B cell (primary cell): Measurements from ENCODE around the gene SINHCAF. TPM values are rescaled to one million over a fixed set of nuclear protein-coding genes. Genes with fewer than 3 reads are reported as not detected.
"Not testable (repeated sequence)": the region's sequence is repeated elsewhere in the genome, so short reads cannot be mapped to it uniquely, and the experiment has no call there.

Experiments used
- ATAC-seq: fragments of 200-7000 bp; cut with Tn5 transposase; one replicate; pipeline ENCODE4 v1.10.0; 2021; ENCODE audit warnings: low read depth, mild to moderate bottlenecking, moderate number of reproducible peaks, moderate library complexity
- CTCF ChIA-PET: fragments of 350-600 bp; sonication (Branson Sonifier 250); formaldehyde crosslinking; loops from one replicate; lab custom pipeline; 2021; ENCODE audit warnings: antibody characterized with exemption, inconsistent platforms; lab: Charles Lee
- POLR2A ChIA-PET: fragments of 350-600 bp; sonication (Branson Sonifier 250); formaldehyde crosslinking; loops from one replicate; lab custom pipeline; 2021; ENCODE audit warnings: antibody characterized with exemption; lab: Charles Lee
- DNase-seq: peaks from one replicate; pipeline ENCODE4 v3.0.0; 2013
- H2AFZ ChIP-seq: 2 replicates; pipeline ENCODE4 v1.6.1; 2012; ENCODE audit warnings: mild to moderate bottlenecking, low read depth, low read length; ENCODE audit not compliant: insufficient read depth, poor library complexity, severe bottlenecking
- H3K27ac ChIP-seq, 2 donors: 1 replicate in 1 of 2; 2 replicates in 1 of 2; pipeline ENCODE4 v1.5.1; 2012 to 2013; ENCODE audit warnings: low read length in 2 of 2, mild to moderate bottlenecking in 2 of 2, moderate library complexity in 1 of 2
- H3K27me3 ChIP-seq, 4 experiments: fragments of 200-600 bp in 1 of 4; sonication (generic) in 1 of 4; replicated peaks in 1 of 4; 1 replicate in 2 of 4; 2 replicates in 2 of 4; pipeline versions ENCODE4 v1.6.1 to v1.7.0; 2013 to 2016; ENCODE audit warnings: low read length in 3 of 4, mild to moderate bottlenecking in 2 of 4, mixed read lengths in 1 of 4, moderate library complexity in 1 of 4; ENCODE audit not compliant: insufficient read depth in 4 of 4, control insufficient read depth in 3 of 4; ENCODE audit errors: control extremely low read depth in 1 of 4
- H3K36me3 ChIP-seq, 2 experiments: replicated peaks in 1 of 2; 1 replicate in 1 of 2; 2 replicates in 1 of 2; pipeline versions ENCODE4 v1.6.1 to v1.7.1; 2013; ENCODE audit warnings: low read length in 1 of 2; ENCODE audit not compliant: insufficient read depth in 2 of 2, control insufficient read depth in 1 of 2; ENCODE audit errors: control extremely low read depth in 1 of 2, extremely low read depth in 1 of 2
- H3K4me1 ChIP-seq, 2 donors: fragments of 200-600 bp in 1 of 2; sonication (generic) in 1 of 2; 1 replicate in 1 of 2; 2 replicates in 1 of 2; pipeline versions ENCODE4 v1.5.1 to v1.6.1; 2013 to 2017; ENCODE audit warnings: low read length in 2 of 2; ENCODE audit not compliant: control insufficient read depth in 2 of 2, insufficient read depth in 2 of 2
- H3K4me2 ChIP-seq: replicated peaks from 2 replicates; pipeline ENCODE3; 2012; ENCODE audit warnings: mild to moderate bottlenecking, low read depth, low read length; ENCODE audit not compliant: poor library complexity, severe bottlenecking
- H3K4me3 ChIP-seq, 5 experiments: fragments of 200-600 bp in 1 of 5; sonication (generic) in 1 of 5; 1 replicate in 3 of 5; 2 replicates in 2 of 5; pipeline versions ENCODE4 v1.5.1 to v1.7.0; 2011 to 2016; ENCODE audit warnings: low read length in 4 of 5, mild to moderate bottlenecking in 4 of 5, low read depth in 2 of 5, control low read depth in 1 of 5, moderate library complexity in 1 of 5; ENCODE audit not compliant: insufficient read depth in 1 of 5; ENCODE audit errors: control extremely low read depth in 1 of 5, extremely low read depth in 1 of 5
- H3K79me2 ChIP-seq: fragments of 200-600 bp; sonication (generic); one replicate; pipeline ENCODE4 v1.6.0; 2016; ENCODE audit warnings: low read length; ENCODE audit not compliant: control insufficient read depth, insufficient read depth
- H3K9ac ChIP-seq: fragments of 200-600 bp; sonication (generic); 2 replicates; pipeline ENCODE4 v1.6.1; 2017; ENCODE audit warnings: mild to moderate bottlenecking, low read length, moderate library complexity
- H3K9me3 ChIP-seq, 3 donors: one replicate each; pipeline versions ENCODE4 v1.6.1 to v1.7.1; 2013; ENCODE audit warnings: low read length in 2 of 3; ENCODE audit not compliant: control insufficient read depth in 2 of 3, insufficient read depth in 1 of 3; ENCODE audit errors: control extremely low read depth in 1 of 3
- H4K20me1 ChIP-seq: 2 replicates; pipeline ENCODE4 v1.6.0; 2012; ENCODE audit warnings: mild to moderate bottlenecking, low read length; ENCODE audit not compliant: insufficient read depth, control insufficient read depth, poor library complexity, severe bottlenecking
- H3K27ac Mint-ChIP-seq: one replicate; pipeline ENCODE4 v1.8.0; 2021; ENCODE audit warnings: mixed read lengths
- H3K27me3 Mint-ChIP-seq: one replicate; pipeline ENCODE4 v1.8.0; 2021; ENCODE audit warnings: mixed read lengths
- H3K4me1 Mint-ChIP-seq: one replicate; pipeline ENCODE4 v1.8.0; 2021; ENCODE audit warnings: mixed read lengths
- H3K4me3 Mint-ChIP-seq: one replicate; pipeline ENCODE4 v1.8.0; 2021; ENCODE audit warnings: mixed read lengths
- H3K9me3 Mint-ChIP-seq: one replicate; pipeline ENCODE4 v1.8.0; 2022; ENCODE audit warnings: mixed read lengths; ENCODE audit not compliant: insufficient read depth
- EZH2 ChIP-seq: IDR thresholded peaks from 2 replicates; pipeline ENCODE4 v1.6.1; 2012; ENCODE audit warnings: borderline replicate concordance, low read depth, mild to moderate bottlenecking, moderate library complexity, low read length; ENCODE audit not compliant: insufficient read depth, poor library complexity, severe bottlenecking
- WGBS: methylation state at CpG from one replicate; pipeline ENCODE4 v1.1.5; 2013; ENCODE audit warnings: missing lambda C conversion rate; ENCODE audit not compliant: insufficient coverage; 5-methylcytosine and 5-hydroxymethylcytosine counted together
- intact Hi-C: fragments of 100-400 bp; cut with micrococcal nuclease; formaldehyde crosslinking; loops from one replicate; pipeline ENCODE4 v1.10.0; 2022
- polyA plus RNA-seq: library from polyadenylated mRNA; depleted of rRNA; stranded (reverse); fragments of >200 nt; gene quantifications from 2 replicates; pipeline ENCODE4 v1.2.3, GENCODE V29; 2012
- total RNA-seq, 2 donors: library from RNA; stranded (reverse); fragments of 120-200 nt in 1 of 2; gene quantifications; 1 replicate in 1 of 2; 2 replicates in 1 of 2; pipeline versions ENCODE4 v1.2.3 to v1.2.4, GENCODE V29; 2013 to 2022
- TF ChIP-seq, protein P1 (sequence below): fragments of 200-600 bp; IDR thresholded peaks from one replicate; pipeline ENCODE4 v1.8.0; 2022; ENCODE audit warnings: antibody characterized with exemption, mild to moderate bottlenecking

SINHCAF gene
- total and polyA plus RNA-seq, 2 donors (not counting 1 experiment from before 2014, with no cell fraction given) = 43.5 to 129 TPM

DNA sequence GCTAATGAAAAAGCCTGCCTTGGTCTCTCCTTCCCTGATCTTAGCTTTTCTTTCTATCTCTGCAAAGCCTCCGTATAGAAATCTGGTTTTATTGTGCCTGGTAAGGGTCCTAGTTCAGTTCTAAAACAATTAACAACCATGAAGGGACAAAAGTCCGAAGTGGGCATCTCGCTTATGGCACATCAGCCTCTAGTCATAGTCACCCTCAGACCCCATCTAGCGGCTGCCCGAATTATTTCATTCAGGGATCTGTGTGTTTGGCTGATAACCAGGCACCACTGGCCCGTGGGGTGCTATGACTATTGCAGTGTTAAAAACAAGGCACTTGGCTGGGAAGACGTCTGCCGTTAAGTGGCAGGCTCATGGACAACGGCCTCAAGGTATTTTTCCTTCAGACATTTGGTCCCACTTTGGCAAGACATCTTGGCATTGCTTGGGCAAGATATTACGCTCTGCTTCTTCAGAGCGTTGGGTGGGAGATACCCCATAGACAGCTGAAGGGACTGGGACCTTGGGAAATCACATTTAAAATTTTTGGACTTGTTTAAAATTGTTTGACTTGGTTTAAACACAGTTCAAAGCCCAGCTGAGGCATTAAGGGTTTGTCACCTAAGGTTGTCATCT is 87.1 kb downstream of the SINHCAF start:
- no peak for TF ChIP-seq EZH2
- TF ChIP-seq, protein P1, sequence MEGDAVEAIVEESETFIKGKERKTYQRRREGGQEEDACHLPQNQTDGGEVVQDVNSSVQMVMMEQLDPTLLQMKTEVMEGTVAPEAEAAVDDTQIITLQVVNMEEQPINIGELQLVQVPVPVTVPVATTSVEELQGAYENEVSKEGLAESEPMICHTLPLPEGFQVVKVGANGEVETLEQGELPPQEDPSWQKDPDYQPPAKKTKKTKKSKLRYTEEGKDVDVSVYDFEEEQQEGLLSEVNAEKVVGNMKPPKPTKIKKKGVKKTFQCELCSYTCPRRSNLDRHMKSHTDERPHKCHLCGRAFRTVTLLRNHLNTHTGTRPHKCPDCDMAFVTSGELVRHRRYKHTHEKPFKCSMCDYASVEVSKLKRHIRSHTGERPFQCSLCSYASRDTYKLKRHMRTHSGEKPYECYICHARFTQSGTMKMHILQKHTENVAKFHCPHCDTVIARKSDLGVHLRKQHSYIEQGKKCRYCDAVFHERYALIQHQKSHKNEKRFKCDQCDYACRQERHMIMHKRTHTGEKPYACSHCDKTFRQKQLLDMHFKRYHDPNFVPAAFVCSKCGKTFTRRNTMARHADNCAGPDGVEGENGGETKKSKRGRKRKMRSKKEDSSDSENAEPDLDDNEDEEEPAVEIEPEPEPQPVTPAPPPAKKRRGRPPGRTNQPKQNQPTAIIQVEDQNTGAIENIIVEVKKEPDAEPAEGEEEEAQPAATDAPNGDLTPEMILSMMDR = peak; percentile 80
- Mint-ChIP-seq H3K27me3 (peaks cover 25% of the 10 kb centered on the region), H3K27ac (no peak overlapping the region), H3K4me1 (peaks cover 9% of the 10 kb centered on the region), H3K9me3 (no peaks in the 10 kb centered on the region), H3K4me3 (no peak overlapping the region)
- peak overlapping the region; percentile 42 for H3K4me2 ChIP-seq
- H3K79me2 ChIP-seq = no peaks in the 10 kb centered on the region
- H3K9ac ChIP-seq = no peak overlapping the region
- WGBS = 38% methylated on average over 6 of the region's 11 CpGs
- POLR2A ChIA-PET = no interaction called here
- CTCF ChIA-PET = interaction anchor here (0.8 to 5.3 kb wide), 10 partner anchors 12 to 398 kb away, joined by 3 to 50 read pairs (median 4); no protein-coding TSS in a partner anchor
- intact Hi-C loops = loop anchor here (2.0 kb wide), 1 partner anchor 122 kb away; no protein-coding TSS in a partner anchor
- H3K27ac ChIP-seq = no peak overlapping the region
- ATAC-seq (peak; percentile 64), DNase-seq (peak; percentile 71)
- H2AFZ ChIP-seq = peak overlapping the region; percentile 35
- no peak overlapping the region for H3K4me3 ChIP-seq
- no peaks in the 10 kb centered on the region for H3K4me1 ChIP-seq
- H4K20me1 ChIP-seq = no peaks in the 10 kb centered on the region
- no peaks in the 10 kb centered on the region for H3K9me3 ChIP-seq
- peaks cover 0 to 4% (median 0%) of the 10 kb centered on the region in 4 experiments for H3K27me3 ChIP-seq
- H3K36me3 ChIP-seq = no peaks in the 10 kb centered on the region

- H3K27ac ChIP-seq, DNase-seq, POLR2A ChIA-PET, ATAC-seq, H3K4me1 ChIP-seq, H3K9me3 Mint-ChIP-seq, H3K4me3 Mint-ChIP-seq, H3K9ac ChIP-seq, H3K27ac Mint-ChIP-seq, H3K79me2 ChIP-seq, H3K27me3 ChIP-seq, H3K36me3 ChIP-seq, H3K4me3 ChIP-seq, H3K9me3 ChIP-seq, H3K4me1 Mint-ChIP-seq, H4K20me1 ChIP-seq: not testable (repeated sequence)
- intact Hi-C loops = loop anchor here (2.0 kb wide), 1 partner anchor 122 kb away; no protein-coding TSS in a partner anchor
- Histone ChIP-seq H2AFZ (peak overlapping the region; percentile 35), H3K4me2 (peak overlapping the region; percentile 42)
- WGBS = 72% methylated on average over 10 of the region's 10 CpGs
- CTCF ChIA-PET = interaction anchor here (0.8 to 5.3 kb wide), 9 partner anchors 11 to 395 kb away, joined by 3 to 50 read pairs (median 6); no protein-coding TSS in a partner anchor
- H3K27me3 Mint-ChIP-seq = peaks cover 25% of the 10 kb centered on the region
Observed at GRCh38 chr12:31238333-31238732, 87.6 kb downstream of the SINHCAF start.
